ENCODE measurements around the gene PABPC1L. TPM values are rescaled to one million over a fixed set of nuclear protein-coding genes. Genes with fewer than 3 reads are reported as not detected.

The PABPC1L gene
- total and polyA plus RNA-seq, 2 donors (not counting 1 experiment from before 2014, with no cell fraction given) = 105 to 295 TPM

DNA sequence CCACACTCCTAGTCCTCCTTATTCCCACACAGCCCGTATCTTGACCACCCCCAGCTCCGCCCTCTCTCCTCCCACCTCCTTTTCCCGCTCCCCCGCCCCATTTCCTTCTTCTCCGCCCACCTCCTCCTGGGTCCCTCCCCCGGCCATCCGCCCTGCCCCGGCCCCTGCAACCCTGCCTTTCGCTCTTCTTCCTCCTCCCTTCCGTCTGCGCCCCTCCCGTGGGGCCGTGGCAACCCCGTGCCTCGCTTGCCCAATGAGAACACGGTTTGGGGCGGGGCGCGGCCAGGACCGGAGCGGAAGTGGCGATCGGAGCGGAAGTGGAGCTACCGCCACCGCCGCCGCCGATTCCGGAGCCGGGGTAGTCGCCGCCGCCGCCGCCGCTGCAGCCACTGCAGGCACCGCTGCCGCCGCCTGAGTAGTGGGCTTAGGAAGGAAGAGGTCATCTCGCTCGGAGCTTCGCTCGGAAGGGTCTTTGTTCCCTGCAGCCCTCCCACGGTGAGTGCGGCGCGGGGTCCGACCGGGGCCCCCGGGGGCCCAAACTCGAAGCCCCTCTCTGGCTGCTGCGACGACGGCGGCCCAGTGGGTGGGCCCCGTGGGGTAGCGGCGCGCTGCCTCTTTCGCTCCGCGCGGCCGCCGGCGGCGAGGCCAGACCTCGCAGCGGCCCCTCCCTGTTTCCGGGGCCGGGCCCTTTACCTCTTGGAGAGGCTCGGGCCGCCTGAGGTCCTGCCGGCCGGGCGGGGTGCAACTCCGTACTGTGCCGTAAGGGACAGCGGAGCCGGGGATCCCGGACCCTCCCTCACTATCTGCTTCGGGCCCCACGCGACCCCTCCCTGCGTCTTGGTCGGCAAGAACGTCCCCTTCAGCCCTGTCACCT, 24.2 kb upstream of the PABPC1L start, which contains the start of gene YWHAB:
Gene YWHAB, plus strand, starts transcription at position 314 of the 874 bp plus-strand sequence. CDS start 15,829 bp downstream, outside the sequence.
- under 1% methylated on average over 83 of the region's 88 CpGs for WGBS (ENCODE audit: insufficient coverage)
- peak within 1 kb of the TSS; percentile 94 for H3K27ac Mint-ChIP-seq
- ATAC-seq (ENCODE audit: low read depth) = peak; percentile 98

More for the DNA sequence above, 24.2 kb upstream of the PABPC1L start, which contains the start of gene YWHAB:
- Histone ChIP-seq H3K9me3 (ENCODE audit: control extremely low read depth in 1 of 3, control insufficient read depth in 2 of 3, insufficient read depth in 1 of 3, low read length in 2 of 3) (no peaks in the 10 kb centered on the region), H3K27me3 (replicated peaks in 1 of 4; ENCODE audit: control extremely low read depth in 1 of 4, control insufficient read depth in 3 of 4, insufficient read depth in 4 of 4, low read length in 3 of 4) (no peaks in the 10 kb centered on the region), H3K27ac (ENCODE audit: low read length in 2 of 2) (peak within 1 kb of the TSS; percentile 87 to 90), H3K4me2 (replicated peaks; ENCODE audit: low read depth, low read length, poor library complexity, severe bottlenecking) (peak within 1 kb of the TSS; percentile 76), H4K20me1 (ENCODE audit: control insufficient read depth, insufficient read depth, low read length, poor library complexity, severe bottlenecking) (peaks cover 47% of the 10 kb centered on the region), H3K4me1 (ENCODE audit: control insufficient read depth in 2 of 2, insufficient read depth in 2 of 2, low read length in 2 of 2) (peaks cover 42 to 48% of the 10 kb centered on the region in 2 donors), H3K4me3 (ENCODE audit: control extremely low read depth in 1 of 5, extremely low read depth in 1 of 5, insufficient read depth in 1 of 5, low read depth in 2 of 5, low read length in 4 of 5) (peak within 1 kb of the TSS; percentile 71 to 93 (median 90)), H3K36me3 (replicated peaks in 1 of 2; ENCODE audit: control extremely low read depth in 1 of 2, control insufficient read depth in 1 of 2, extremely low read depth in 1 of 2, insufficient read depth in 2 of 2, low read length in 1 of 2) (peaks cover 0 to 7% of the 10 kb centered on the region in 2 experiments), H2AFZ (ENCODE audit: insufficient read depth, low read depth, low read length, poor library complexity, severe bottlenecking) (peak within 1 kb of the TSS; percentile 96), H3K9ac (ENCODE audit: low read length) (peak within 1 kb of the TSS; percentile 80), H3K79me2 (ENCODE audit: control insufficient read depth, insufficient read depth, low read length) (peaks cover 84% of the 10 kb centered on the region)
- peak within 1 kb of the TSS; percentile 95 for H3K4me3 Mint-ChIP-seq
- ChIA-PET CTCF (interaction anchor here (0.7 to 1.0 kb wide), 4 partner anchors 18 to 93 kb away, joined by 3 read pairs; no protein-coding TSS in a partner anchor), POLR2A (interaction anchor here (1.0 to 1.3 kb wide), 3 partner anchors 12 to 1428 kb away, joined by 3 read pairs; partner anchors contain the start of gene SRSF6)
- H3K4me1 Mint-ChIP-seq = peaks cover 59% of the 10 kb centered on the region
- peak; percentile 97 for DNase-seq
- H3K27me3 Mint-ChIP-seq = no peaks in the 10 kb centered on the region
- intact Hi-C loops (cut with micrococcal nuclease) = loop anchor here (1.0 to 10.0 kb wide), 9 partner anchors 24 to 1428 kb away; partner anchors contain the start of genes CD40, FITM2, SERINC3 and SRSF6
- no peaks in the 10 kb centered on the region for H3K9me3 Mint-ChIP-seq (ENCODE audit: insufficient read depth)
- TF ChIP-seq, protein P1, sequence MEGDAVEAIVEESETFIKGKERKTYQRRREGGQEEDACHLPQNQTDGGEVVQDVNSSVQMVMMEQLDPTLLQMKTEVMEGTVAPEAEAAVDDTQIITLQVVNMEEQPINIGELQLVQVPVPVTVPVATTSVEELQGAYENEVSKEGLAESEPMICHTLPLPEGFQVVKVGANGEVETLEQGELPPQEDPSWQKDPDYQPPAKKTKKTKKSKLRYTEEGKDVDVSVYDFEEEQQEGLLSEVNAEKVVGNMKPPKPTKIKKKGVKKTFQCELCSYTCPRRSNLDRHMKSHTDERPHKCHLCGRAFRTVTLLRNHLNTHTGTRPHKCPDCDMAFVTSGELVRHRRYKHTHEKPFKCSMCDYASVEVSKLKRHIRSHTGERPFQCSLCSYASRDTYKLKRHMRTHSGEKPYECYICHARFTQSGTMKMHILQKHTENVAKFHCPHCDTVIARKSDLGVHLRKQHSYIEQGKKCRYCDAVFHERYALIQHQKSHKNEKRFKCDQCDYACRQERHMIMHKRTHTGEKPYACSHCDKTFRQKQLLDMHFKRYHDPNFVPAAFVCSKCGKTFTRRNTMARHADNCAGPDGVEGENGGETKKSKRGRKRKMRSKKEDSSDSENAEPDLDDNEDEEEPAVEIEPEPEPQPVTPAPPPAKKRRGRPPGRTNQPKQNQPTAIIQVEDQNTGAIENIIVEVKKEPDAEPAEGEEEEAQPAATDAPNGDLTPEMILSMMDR (IDR thresholded peaks at IDR 0.05) = no peak
- no peak for TF ChIP-seq EZH2 (IDR thresholded peaks at IDR 0.05; ENCODE audit: borderline replicate concordance, insufficient read depth, low read depth, low read length, poor library complexity, severe bottlenecking)
